DND-41 (cell line): ENCODE data around the gene AKAP6.

Experiments used
- ATAC-seq: fragments of 200-7000 bp; cut with Tn5 transposase; 3 replicates; pipeline ENCODE4 v1.9.1; 2021; ENCODE audit warnings: low read depth; ENCODE audit not compliant: insufficient read depth
- DNase-seq: peaks from one replicate; pipeline ENCODE4 v3.0.0-alpha.2; 2020
- H2AFZ ChIP-seq: 2 replicates; pipeline ENCODE4 v1.6.0; 2012; ENCODE audit warnings: low read depth, low read length
- H3K27ac ChIP-seq: 2 replicates; pipeline ENCODE4 v1.5.1; 2012; ENCODE audit warnings: low read length, inconsistent platforms
- H3K27me3 ChIP-seq: fragments of 200-600 bp; sonication (generic); 2 replicates; pipeline ENCODE4 v1.6.0; 2012; ENCODE audit warnings: low read length, mild to moderate bottlenecking, inconsistent platforms; ENCODE audit not compliant: insufficient read depth, poor library complexity
- H3K36me3 ChIP-seq: 2 replicates; pipeline ENCODE4 v1.5.1; 2012; ENCODE audit warnings: low read length, inconsistent platforms; ENCODE audit not compliant: insufficient read depth
- H3K4me1 ChIP-seq: 2 replicates; pipeline ENCODE4 v1.5.1; 2012; ENCODE audit warnings: mild to moderate bottlenecking, low read length; ENCODE audit not compliant: insufficient read depth
- H3K4me2 ChIP-seq: 2 replicates; pipeline ENCODE4 v1.6.0; 2012; ENCODE audit warnings: mild to moderate bottlenecking, moderate library complexity, low read length, inconsistent platforms; ENCODE audit not compliant: insufficient read depth
- H3K4me3 ChIP-seq, 2 experiments: fragments of 200-600 bp in 1 of 2; shearing (Covaris generic) in 1 of 2; 2 replicates each; pipeline ENCODE4 v1.5.1; 2012 to 2016; ENCODE audit warnings: inconsistent platforms in 2 of 2, low read length in 2 of 2, mild to moderate bottlenecking in 2 of 2, low read depth in 1 of 2, moderate library complexity in 1 of 2
- H3K79me2 ChIP-seq: 2 replicates; pipeline ENCODE4 v1.6.0; 2012; ENCODE audit warnings: low read length, inconsistent platforms; ENCODE audit not compliant: insufficient read depth
- H3K9ac ChIP-seq: 2 replicates; pipeline ENCODE4 v1.6.0; 2012; ENCODE audit warnings: low read depth, mild to moderate bottlenecking, inconsistent platforms, low read length, moderate library complexity
- H3K9me3 ChIP-seq: 2 replicates; pipeline ENCODE4 v1.5.1; 2012; ENCODE audit warnings: low read length, moderate library complexity, mild to moderate bottlenecking, inconsistent platforms; ENCODE audit not compliant: insufficient read depth, severe bottlenecking
- H4K20me1 ChIP-seq: 2 replicates; pipeline ENCODE4 v1.6.0; 2012; ENCODE audit warnings: low read length; ENCODE audit not compliant: insufficient read depth
- EZH2 ChIP-seq: IDR thresholded peaks from 3 replicates; pipeline ENCODE4 v1.6.1; 2012; ENCODE audit warnings: borderline replicate concordance, low read depth, mild to moderate bottlenecking, moderate library complexity, low read length, inconsistent platforms; ENCODE audit not compliant: severe bottlenecking
- TF ChIP-seq, protein P1 (sequence below): IDR thresholded peaks from 2 replicates; pipeline ENCODE4 v1.5.1; 2012; ENCODE audit warnings: borderline replicate concordance, low read length, moderate library complexity, mild to moderate bottlenecking; ENCODE audit not compliant: poor library complexity, severe bottlenecking; ENCODE audit errors: extremely low read depth

The AKAP6 gene

DNA sequence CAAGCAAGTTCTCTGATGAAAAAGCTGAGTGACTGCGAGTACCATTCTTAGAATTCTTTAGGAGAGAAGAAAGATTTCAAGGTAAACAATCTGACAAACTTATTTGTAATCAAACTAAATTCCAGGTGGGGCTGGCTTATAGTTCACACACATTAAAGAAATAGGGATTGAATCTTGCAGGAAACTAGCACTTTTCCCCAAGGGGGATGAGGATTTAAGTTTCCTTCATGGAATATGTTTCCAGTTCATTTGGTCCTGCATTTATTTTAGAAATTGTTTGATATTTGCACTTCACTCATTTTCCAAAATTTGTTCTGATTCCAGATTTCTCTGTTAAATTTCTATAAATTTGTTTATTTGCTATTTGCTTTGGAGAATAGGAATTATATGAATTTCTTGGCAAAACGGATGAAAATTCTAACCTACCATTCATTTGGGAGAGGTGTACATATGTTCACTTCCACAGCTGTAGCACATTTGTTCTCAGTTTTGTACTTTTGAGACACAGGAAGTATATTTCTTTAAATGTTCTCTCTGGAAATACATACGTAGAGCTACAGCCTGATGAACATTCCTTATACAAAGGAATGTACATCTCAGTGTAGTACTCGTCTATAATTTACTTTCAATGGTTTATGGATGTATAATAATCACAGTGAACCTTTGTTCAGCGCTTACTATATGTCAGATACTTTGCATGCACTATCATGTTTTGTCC, 145.5 kb downstream of the AKAP6 start:
- DNase-seq (no peak), ATAC-seq (no peak)
- Histone ChIP-seq H3K9me3 (no peaks in the 10 kb centered on the region), H3K9ac (no peak overlapping the region), H2AFZ (no peak overlapping the region), H3K27ac (no peak overlapping the region), H3K4me2 (no peak overlapping the region), H3K27me3 (peaks cover 8% of the 10 kb centered on the region), H3K36me3 (no peaks in the 10 kb centered on the region), H4K20me1 (no peaks in the 10 kb centered on the region), H3K79me2 (no peaks in the 10 kb centered on the region), H3K4me1 (no peaks in the 10 kb centered on the region), H3K4me3 (no peak overlapping the region)
- TF ChIP-seq EZH2, result no peak
- TF ChIP-seq, protein P1, sequence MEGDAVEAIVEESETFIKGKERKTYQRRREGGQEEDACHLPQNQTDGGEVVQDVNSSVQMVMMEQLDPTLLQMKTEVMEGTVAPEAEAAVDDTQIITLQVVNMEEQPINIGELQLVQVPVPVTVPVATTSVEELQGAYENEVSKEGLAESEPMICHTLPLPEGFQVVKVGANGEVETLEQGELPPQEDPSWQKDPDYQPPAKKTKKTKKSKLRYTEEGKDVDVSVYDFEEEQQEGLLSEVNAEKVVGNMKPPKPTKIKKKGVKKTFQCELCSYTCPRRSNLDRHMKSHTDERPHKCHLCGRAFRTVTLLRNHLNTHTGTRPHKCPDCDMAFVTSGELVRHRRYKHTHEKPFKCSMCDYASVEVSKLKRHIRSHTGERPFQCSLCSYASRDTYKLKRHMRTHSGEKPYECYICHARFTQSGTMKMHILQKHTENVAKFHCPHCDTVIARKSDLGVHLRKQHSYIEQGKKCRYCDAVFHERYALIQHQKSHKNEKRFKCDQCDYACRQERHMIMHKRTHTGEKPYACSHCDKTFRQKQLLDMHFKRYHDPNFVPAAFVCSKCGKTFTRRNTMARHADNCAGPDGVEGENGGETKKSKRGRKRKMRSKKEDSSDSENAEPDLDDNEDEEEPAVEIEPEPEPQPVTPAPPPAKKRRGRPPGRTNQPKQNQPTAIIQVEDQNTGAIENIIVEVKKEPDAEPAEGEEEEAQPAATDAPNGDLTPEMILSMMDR, result no peak

DNA sequence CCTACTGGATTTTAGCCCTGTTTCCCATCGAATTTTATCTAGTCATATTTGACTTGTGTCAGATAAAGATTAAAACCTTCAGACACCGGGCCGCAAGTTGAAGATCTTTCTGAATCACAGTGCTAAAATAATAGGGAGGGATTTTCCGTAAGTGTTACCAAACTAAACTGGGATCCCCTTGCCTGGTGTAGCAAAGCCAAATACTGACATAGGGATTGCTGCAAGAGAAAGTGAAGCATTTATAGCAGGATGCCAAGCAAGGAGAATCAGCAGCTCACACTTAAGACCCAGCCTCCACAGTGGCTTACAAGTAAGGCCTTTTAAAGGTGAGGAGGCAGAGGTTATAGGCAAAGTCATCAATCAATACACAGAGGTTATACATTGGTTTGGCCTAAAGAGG, 147.4 kb downstream of the AKAP6 start:
- Histone ChIP-seq H3K4me3 (no peak overlapping the region), H4K20me1 (no peaks in the 10 kb centered on the region), H3K9me3 (no peaks in the 10 kb centered on the region), H3K36me3 (no peaks in the 10 kb centered on the region), H2AFZ (no peak overlapping the region), H3K79me2 (no peaks in the 10 kb centered on the region), H3K27me3 (peaks cover 8% of the 10 kb centered on the region), H3K9ac (no peak overlapping the region), H3K27ac (no peak overlapping the region), H3K4me1 (no peaks in the 10 kb centered on the region), H3K4me2 (no peak overlapping the region)
- DNase-seq, result no peak
- no peak for TF ChIP-seq EZH2
- TF ChIP-seq, protein P1, result no peak
- ATAC-seq, result no peak

DNA sequence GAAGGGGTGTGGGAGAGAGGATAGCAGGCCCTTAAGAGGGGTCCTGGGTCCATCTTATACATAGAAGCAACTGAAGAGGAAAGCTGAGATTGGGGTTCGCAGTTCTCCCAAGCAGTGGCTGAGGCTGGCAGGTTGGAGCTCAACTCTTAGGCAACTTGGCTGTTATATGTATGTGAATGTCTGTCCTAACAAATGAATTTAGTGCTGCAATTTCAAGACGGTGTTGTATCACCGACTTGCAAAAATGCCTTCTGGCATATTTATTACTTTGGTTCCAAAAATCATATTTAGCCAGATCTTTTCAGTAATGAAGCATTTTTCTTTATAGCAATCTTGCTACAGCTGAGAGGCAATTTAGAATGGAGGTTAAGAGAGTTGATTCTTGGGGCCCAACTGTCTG, 148.3 kb downstream of the AKAP6 start:
- Histone ChIP-seq H3K9ac (no peak overlapping the region), H3K4me1 (no peaks in the 10 kb centered on the region), H3K79me2 (no peaks in the 10 kb centered on the region), H3K27ac (no peak overlapping the region), H3K27me3 (peaks cover 5% of the 10 kb centered on the region), H3K4me3 (no peak overlapping the region), H3K4me2 (no peak overlapping the region), H2AFZ (no peak overlapping the region), H3K36me3 (no peaks in the 10 kb centered on the region), H4K20me1 (no peaks in the 10 kb centered on the region), H3K9me3 (no peaks in the 10 kb centered on the region)
- no peak for DNase-seq
- TF ChIP-seq EZH2, result no peak
- TF ChIP-seq, protein P1, result no peak
- ATAC-seq, result no peak
